ACC112 (cell line): Measurements from ENCODE around the gene PTPRF.

Experiments used
- H2AFZ ChIP-seq: fragments of 200-600 bp; sonication (generic); one replicate; pipeline ENCODE4 v1.6.0; 2017; ENCODE audit warnings: antibody characterized with exemption, low read length; ENCODE audit not compliant: unreplicated experiment
- H3K27ac ChIP-seq: fragments of 200-600 bp; sonication (generic); 2 replicates; pipeline ENCODE4 v1.5.1; 2014; ENCODE audit warnings: low read depth, mild to moderate bottlenecking, antibody characterized with exemption, low read length, moderate library complexity
- H3K27me3 ChIP-seq: fragments of 200-600 bp; sonication (generic); 2 replicates; pipeline ENCODE4 v1.6.1; 2014; ENCODE audit warnings: mild to moderate bottlenecking, antibody characterized with exemption, low read length, moderate library complexity, mixed read lengths; ENCODE audit not compliant: insufficient read depth
- H3K36me3 ChIP-seq: fragments of 200-600 bp; sonication (generic); 2 replicates; pipeline ENCODE4 v1.6.1; 2016; ENCODE audit warnings: mild to moderate bottlenecking, antibody characterized with exemption, low read length, moderate library complexity, mixed read lengths; ENCODE audit not compliant: insufficient read depth
- H3K4me1 ChIP-seq: fragments of 200-600 bp; sonication (generic); one replicate; pipeline ENCODE4 v1.6.1; 2016; ENCODE audit warnings: low read length, mixed read lengths; ENCODE audit not compliant: insufficient read depth, unreplicated experiment, control insufficient read depth
- H3K4me3 ChIP-seq: fragments of 200-600 bp; sonication (generic); 2 replicates; pipeline ENCODE4 v1.5.1; 2014; ENCODE audit warnings: mild to moderate bottlenecking, low read depth, low read length
- H3K79me2 ChIP-seq: fragments of 200-600 bp; sonication (generic); one replicate; pipeline ENCODE4 v1.6.0; 2016; ENCODE audit warnings: low read length; ENCODE audit not compliant: control insufficient read depth, unreplicated experiment, insufficient read depth

Gene PTPRF

GRCh38 chr1:43673261-43673660, 142.6 kb downstream of the PTPRF start:
- Histone ChIP-seq H3K27ac (no peak overlapping the region), H2AFZ (no peak overlapping the region), H3K4me3 (no peak overlapping the region), H3K36me3 (peaks cover 32% of the 10 kb centered on the region), H3K4me1 (peaks cover 21% of the 10 kb centered on the region), H3K27me3 (no peaks in the 10 kb centered on the region), H3K79me2 (peaks cover 2% of the 10 kb centered on the region)
